HepG2 (cell line): ENCODE results near the gene GPR107. TPM values are rescaled to one million over a fixed set of nuclear protein-coding genes. Genes with fewer than 3 reads are reported as not detected.

ENCODE experiments used
- ATAC-seq: fragments of 200-7000 bp; cut with Tn5 transposase; 3 replicates; pipeline ENCODE4 v1.9.1; 2020; ENCODE audit warnings: mild to moderate bottlenecking, moderate library complexity
- BruUV-seq: library from RNA; stranded (reverse); fragments of 400-500 nt; replicated peaks from 2 replicates; lab custom pipeline; 2021; lab: Mats Ljungman, UMichigan
- CTCF ChIA-PET: fragments of 300-600 bp; formaldehyde crosslinking; extraction: SDS; loops from one replicate; lab custom pipeline; 2021; ENCODE audit warnings: low total read pairs, inconsistent platforms, low intra/inter-chr PET ratio; lab: Yijun Ruan, JAX
- POLR2A ChIA-PET: fragments of 350-600 bp; sonication (Branson Sonifier 250); formaldehyde crosslinking; loops from one replicate; lab custom pipeline; 2020; ENCODE audit warnings: antibody characterized with exemption, inconsistent platforms; lab: Yijun Ruan, JAX
- DNase-seq: peaks from one replicate; pipeline ENCODE4 v3.0.0-alpha.2; 2015; ENCODE audit warnings: low spot score
- FAIRE-seq: peaks from 3 replicates; lab custom pipeline; 2011; peaks lifted over from hg19 to GRCh38; lab: Jason Lieb, UNC
- H2AFZ ChIP-seq: one replicate; pipeline ENCODE4 v1.6.1; 2011; ENCODE audit warnings: low read length, inconsistent platforms
- H3K27ac ChIP-seq: fragments of 300-600 bp; 3 replicates; pipeline ENCODE4 v1.8.0; 2011; ENCODE audit warnings: mixed run types, mild to moderate bottlenecking, mixed read lengths, low read length, inconsistent platforms; ENCODE audit not compliant: insufficient read depth; ENCODE audit errors: extremely low read length
- H3K27me3 ChIP-seq, 2 experiments: fragments of 200-600 bp in 1 of 2; 2 replicates in 1 of 2; 3 replicates in 1 of 2; pipeline versions ENCODE4 v1.6.0 to v1.8.0; 2011; ENCODE audit warnings: low read length in 2 of 2, mild to moderate bottlenecking in 2 of 2, moderate library complexity in 2 of 2, inconsistent platforms in 1 of 2; ENCODE audit not compliant: insufficient read depth in 2 of 2, control insufficient read depth in 1 of 2
- H3K36me3 ChIP-seq, 2 experiments: fragments of 200-600 bp in 1 of 2; replicated peaks in 1 of 2; 2 replicates in 1 of 2; 3 replicates in 1 of 2; pipeline versions ENCODE4 v1.5.1 to v1.8.0; 2011; ENCODE audit warnings: low read length in 2 of 2, inconsistent platforms in 1 of 2; ENCODE audit not compliant: insufficient read depth in 2 of 2, control insufficient read depth in 1 of 2
- H3K4me1 ChIP-seq: 2 replicates; pipeline ENCODE4 v1.5.1; 2012; ENCODE audit warnings: low read length, inconsistent platforms; ENCODE audit not compliant: insufficient read depth
- H3K4me2 ChIP-seq: 2 replicates; pipeline ENCODE4 v1.6.0; 2011; ENCODE audit warnings: low read depth, low read length, inconsistent platforms
- H3K4me3 ChIP-seq, 3 experiments: fragments of 200-600 bp in 1 of 3; sonication (generic), shearing (Covaris generic) in 1 of 3; replicated peaks in 1 of 3; 2 replicates each; pipeline ENCODE4 v1.5.1; 2011 to 2016; ENCODE audit warnings: low read length in 3 of 3, inconsistent platforms in 2 of 3, low read depth in 2 of 3, mild to moderate bottlenecking in 2 of 3, control low read depth in 1 of 3, mixed read lengths in 1 of 3; ENCODE audit not compliant: insufficient read depth in 1 of 3
- H3K79me2 ChIP-seq: one replicate; pipeline ENCODE4 v1.6.1; 2011; ENCODE audit warnings: low read length, inconsistent platforms; ENCODE audit not compliant: insufficient read depth
- H3K9ac ChIP-seq: 2 replicates; pipeline ENCODE4 v1.6.0; 2011; ENCODE audit warnings: mild to moderate bottlenecking, low read depth, low read length, inconsistent platforms; ENCODE audit not compliant: insufficient read depth
- H3K9me3 ChIP-seq: 2 replicates; pipeline ENCODE4 v1.5.1; 2012; ENCODE audit warnings: mild to moderate bottlenecking, low read length
- H4K20me1 ChIP-seq: 2 replicates; pipeline ENCODE4 v1.6.0; 2011; ENCODE audit warnings: inconsistent platforms, mild to moderate bottlenecking, low read length, moderate library complexity; ENCODE audit not compliant: insufficient read depth
- CENPT ChIP-seq: sonication (generic); formaldehyde crosslinking; IDR thresholded peaks from 2 replicates; pipeline ENCODE4 v1.8.0; 2022; ENCODE audit warnings: low read depth, mild to moderate bottlenecking, moderate library complexity, missing genetic modification reagents
- ELF3 ChIP-seq: IDR thresholded peaks from 2 replicates; pipeline ENCODE4 v1.6.1; 2016; ENCODE audit warnings: missing genetic modification reagents, missing compliant biosample characterization
- MZF1 ChIP-seq: sonication (generic); formaldehyde crosslinking; IDR thresholded peaks from 2 replicates; pipeline ENCODE4 v1.8.1; 2023; ENCODE audit warnings: mild to moderate bottlenecking, missing genetic modification reagents, borderline replicate concordance
- PHF20 ChIP-seq: sonication (generic); formaldehyde crosslinking; IDR thresholded peaks from 2 replicates; pipeline ENCODE4 v1.5.0; 2020; ENCODE audit warnings: mild to moderate bottlenecking, missing genetic modification reagents
- SETDB1 ChIP-seq: sonication (generic); formaldehyde crosslinking; IDR thresholded peaks from 2 replicates; pipeline ENCODE4 v1.5.1; 2020; ENCODE audit warnings: missing genetic modification reagents, mild to moderate bottlenecking, borderline replicate concordance
- SNAI1 ChIP-seq: sonication (generic); formaldehyde crosslinking; IDR thresholded peaks from 2 replicates; pipeline ENCODE4 v1.5.0; 2020; ENCODE audit warnings: mild to moderate bottlenecking, missing genetic modification reagents, borderline replicate concordance
- SOX5 ChIP-seq: IDR thresholded peaks from 2 replicates; pipeline ENCODE4 v1.6.1; 2016; ENCODE audit warnings: borderline replicate concordance
- SYNCRIP ChIP-seq: fragments of 200-400 bp; formaldehyde crosslinking; IDR thresholded peaks from 2 replicates; pipeline ENCODE4 v1.6.1; 2018; ENCODE audit warnings: mild to moderate bottlenecking, low read depth, low read length; ENCODE audit not compliant: insufficient read depth
- ZFP82 ChIP-seq: sonication (generic); formaldehyde crosslinking; IDR thresholded peaks from 2 replicates; pipeline ENCODE4 v1.5.1; 2020; ENCODE audit warnings: mild to moderate bottlenecking, missing genetic modification reagents, borderline replicate concordance
- ZFP90 ChIP-seq: sonication (generic); formaldehyde crosslinking; IDR thresholded peaks from 2 replicates; pipeline ENCODE4 v1.8.0; 2022; ENCODE audit warnings: missing genetic modification reagents, mild to moderate bottlenecking, inconsistent platforms, borderline replicate concordance
- ZKSCAN8 ChIP-seq: IDR thresholded peaks from 2 replicates; pipeline ENCODE4 v1.6.1; 2016; ENCODE audit warnings: borderline replicate concordance, missing genetic modification reagents, missing compliant biosample characterization
- ZNF207 ChIP-seq: fragments of 450-650 bp; IDR thresholded peaks from 2 replicates; pipeline ENCODE4 v1.6.1; 2016; ENCODE audit warnings: antibody characterized with exemption, borderline replicate concordance
- ZNF333 ChIP-seq: sonication (generic); formaldehyde crosslinking; IDR thresholded peaks from 2 replicates; pipeline ENCODE4 v1.4.0; 2020; ENCODE audit warnings: mild to moderate bottlenecking, missing genetic modification reagents, borderline replicate concordance
- ZNF550 ChIP-seq: sonication (generic); formaldehyde crosslinking; IDR thresholded peaks from 2 replicates; pipeline ENCODE4 v1.4.0; 2020; ENCODE audit warnings: mild to moderate bottlenecking, missing genetic modification reagents, borderline replicate concordance
- ZNF770 ChIP-seq: sonication (generic); formaldehyde crosslinking; IDR thresholded peaks from 2 replicates; pipeline ENCODE4 v1.5.0; 2020; ENCODE audit warnings: mild to moderate bottlenecking, missing genetic modification reagents
- ZNF775 ChIP-seq: sonication (generic); formaldehyde crosslinking; IDR thresholded peaks from 2 replicates; pipeline ENCODE4 v1.4.0; 2020; ENCODE audit warnings: missing genetic modification reagents, mild to moderate bottlenecking, moderate library complexity, borderline replicate concordance
- WGBS: methylation state at CpG from one replicate; pipeline ENCODE4 v1.1.6; 2017; ENCODE audit warnings: low lambda C conversion rate; 5-methylcytosine and 5-hydroxymethylcytosine counted together
- in situ Hi-C: cut with HindIII; loops from 2 replicates; pipeline ENCODE4 v1.10.0; 2017; ENCODE audit warnings: low pct_unique_long_range_greater_than_20kb; ENCODE audit not compliant: extremely low pct_ligation_motif_present
- intact Hi-C: fragments of 100-400 bp; cut with micrococcal nuclease; formaldehyde crosslinking; loops from one replicate; pipeline ENCODE4 v1.10.0; 2022; ENCODE audit not compliant: unreplicated experiment
- polyA plus RNA-seq, 8 experiments: library from polyadenylated mRNA; depleted of rRNA in 3 of 8; stranded (reverse) in 7 of 8; unstranded in 1 of 8; fragments of >200 nt; fragmentation: Illumina TruSeq in 4 of 8; extraction: Trizol in 4 of 8; gene quantifications; 2 replicates each; pipeline versions ENCODE4 v1.2.1 to v1.2.3, GENCODE V29; 2011 to 2016; ENCODE audit warnings: low read depth in 4 of 8, missing spikeins in 1 of 8, mixed read lengths in 1 of 8; ENCODE audit not compliant: insufficient read depth in 1 of 8
- total RNA-seq, 5 experiments: library from RNA; depleted of rRNA; stranded (reverse); fragments of >200 nt; fragmentation: Illumina TruSeq; extraction: Trizol; gene quantifications; 2 replicates each; pipeline ENCODE4 v1.2.3, GENCODE V29; 2016; ENCODE audit warnings: low read depth in 1 of 5

GPR107 gene
- total and polyA plus RNA-seq, 2 of the 13 experiments (the other 11 are each of a cell fraction or from before 2014, with no cell fraction given): 22.5 to 24.4 TPM

- no peak for TF ChIP-seq ZNF333 (CRISPR knock-in tag)
- TF ChIP-seq SOX5: peak; percentile 31; the same call in 1 of the 2 replicates
- TF ChIP-seq MZF1: no peak
- TF ChIP-seq ZNF550: no peak
- peak; percentile 49; the same call in 1 of the 2 replicates for TF ChIP-seq ELF3
These were observed 19.7 kb downstream of the GPR107 start (continued) for GRCh38 chr9:130073373-130073772.

GRCh38 chr9:130078547-130078946, 24.8 kb downstream of the GPR107 start:
- H3K4me1 ChIP-seq: peaks cover 5% of the 10 kb centered on the region
- WGBS: 97% methylated on average over 3 of the region's 3 CpGs
- DNase-seq: no peak
- no peak for ATAC-seq
- no peak overlapping the region for H3K4me2 ChIP-seq
- no peaks in the 10 kb centered on the region for H3K9me3 ChIP-seq
- peaks cover 23 to 51% of the 10 kb centered on the region in 2 experiments for H3K36me3 ChIP-seq
- no peak overlapping the region for H3K4me3 ChIP-seq
- no peaks in the 10 kb centered on the region for H3K27me3 ChIP-seq
- CTCF ChIA-PET: no interaction called here
- no peak overlapping the region for H2AFZ ChIP-seq
- H3K79me2 ChIP-seq: peaks cover under 1% of the 10 kb centered on the region
- intact Hi-C loops: no loop called here
- no peak for FAIRE-seq
- TF ChIP-seq CENPT (CRISPR knock-in tag) (no peak), ZKSCAN8 (CRISPR knock-in tag) (no peak), ZFP90 (CRISPR knock-in tag) (no peak), SYNCRIP (no peak), ZNF775 (CRISPR knock-in tag) (no peak), ZNF207 (no peak), SNAI1 (CRISPR knock-in tag) (no peak), ZFP82 (CRISPR knock-in tag) (no peak), SETDB1 (CRISPR knock-in tag) (no peak), ZNF770 (CRISPR knock-in tag) (no peak), PHF20 (CRISPR knock-in tag) (no peak)
- BruUV-seq: TSS peak; percentile 36
- H3K9ac ChIP-seq: no peak overlapping the region
- H4K20me1 ChIP-seq: no peaks in the 10 kb centered on the region
- in situ Hi-C loops: no loop called here
- POLR2A ChIA-PET: no interaction called here
- no peak overlapping the region for H3K27ac ChIP-seq
